Aorta (tissue), 5 donors: ENCODE data around the gene OR6J1. TPM values are rescaled to one million over a fixed set of nuclear protein-coding genes. Genes with fewer than 3 reads are reported as not detected.

Experiments
- ATAC-seq: fragments of 200-7000 bp; cut with Tn5 transposase; one replicate; pipeline ENCODE4 v1.9.1; 2022; ENCODE audit warnings: moderate library complexity; ENCODE audit not compliant: low FRiP score
- DNase-seq, 2 donors: peaks; one replicate each; pipeline ENCODE4 v3.0.0-alpha.2; 2020
- H3K27ac ChIP-seq, 2 donors: one replicate each; pipeline ENCODE4 v1.5.1; 2013; ENCODE audit warnings: low read length in 2 of 2, mild to moderate bottlenecking in 2 of 2, moderate library complexity in 2 of 2, control low read depth in 1 of 2, inconsistent platforms in 1 of 2, low read depth in 1 of 2
- H3K27me3 ChIP-seq, 2 donors: one replicate each; pipeline ENCODE4 v1.6.1; 2013; ENCODE audit warnings: control low read depth in 1 of 2, low read length in 1 of 2, mild to moderate bottlenecking in 1 of 2, moderate library complexity in 1 of 2; ENCODE audit not compliant: insufficient read depth in 2 of 2, control insufficient read depth in 1 of 2
- H3K36me3 ChIP-seq, 2 donors: one replicate each; pipeline ENCODE4 v1.6.1; 2013; ENCODE audit warnings: control low read depth in 1 of 2, low read length in 1 of 2, mild to moderate bottlenecking in 1 of 2; ENCODE audit not compliant: insufficient read depth in 2 of 2, control insufficient read depth in 1 of 2
- H3K4me1 ChIP-seq, 2 donors: one replicate each; pipeline ENCODE4 v1.6.1; 2013; ENCODE audit warnings: low read length in 2 of 2, control low read depth in 1 of 2, mild to moderate bottlenecking in 1 of 2, moderate library complexity in 1 of 2; ENCODE audit not compliant: insufficient read depth in 2 of 2, control insufficient read depth in 1 of 2
- H3K4me3 ChIP-seq, 2 donors: one replicate each; pipeline ENCODE4 v1.5.1; 2013; ENCODE audit warnings: low read length in 2 of 2, control low read depth in 1 of 2, mild to moderate bottlenecking in 1 of 2
- H3K9me3 ChIP-seq: one replicate; pipeline ENCODE4 v1.6.1; 2013; ENCODE audit warnings: mild to moderate bottlenecking, low read length; ENCODE audit not compliant: control insufficient read depth
- WGBS, 2 donors: extraction: QIAGEN DNeasy Blood & Tissue Kit; methylation state at CpG; one replicate each; pipeline ENCODE4 v1.1.7; 2013; 5-methylcytosine and 5-hydroxymethylcytosine counted together
- intact Hi-C, 2 donors: fragments of 100-400 bp; cut with DNase I; formaldehyde crosslinking; loops; one replicate each; pipeline versions ENCODE4 v1.14.2 to v1.15.0; 2022
- polyA plus RNA-seq, 2 donors: library from polyadenylated mRNA; stranded (reverse); fragments of 200-250 nt; gene quantifications; one replicate each; pipeline ENCODE4 v1.2.3, GENCODE V29; 2013
- total RNA-seq, 2 donors: library from RNA; stranded (reverse); fragmentation: NEBNext Ultra II Directional; extraction: Animal tissue kit (Norgen Biotek cat#: 25700); gene quantifications; one replicate each; pipeline ENCODE4 v1.2.1, GENCODE V29; 2021
- donor health status: healthy with polysubstance abuse.
- donor health status: Bipolar disorder and iron deficiency.
- donor health status: DM: no; HTN: no; CAD: no.
- donor health status: DM: no; HTN: no; CAD: no.
- donor health status: DM: yes; HTN: yes; CAD: no.

The OR6J1 gene
- total and polyA plus RNA-seq, 4 donors: not detected

- WGBS, 2 donors: 93 to 95% methylated on average over 2 of the region's 2 CpGs
- no peak overlapping the region for H3K4me3 ChIP-seq
- no peak for DNase-seq
- intact Hi-C loops: loop anchor here in 1 of 2 donors (1.0 kb wide), 1 partner anchor 38 kb away; no protein-coding TSS in a partner anchor
- H3K9me3 ChIP-seq: no peaks in the 10 kb centered on the region
- H3K36me3 ChIP-seq: peaks cover 4 to 15% of the 10 kb centered on the region in 2 donors
- no peak for ATAC-seq
- no peak overlapping the region for H3K27ac ChIP-seq
- H3K27me3 ChIP-seq: no peaks in the 10 kb centered on the region
- peaks cover 0 to 5% of the 10 kb centered on the region in 2 donors for H3K4me1 ChIP-seq
Observed at GRCh38 chr14:22610931-22611330, 33.2 kb downstream of the OR6J1 start.

GRCh38 chr14:22607291-22607690, 36.9 kb downstream of the OR6J1 start:
- Histone ChIP-seq H3K27me3 (no peaks in the 10 kb centered on the region), H3K36me3 (peaks cover 4 to 17% of the 10 kb centered on the region in 2 donors)
- WGBS, 2 donors: 85 to 90% methylated on average over 3 of the region's 3 CpGs

GRCh38 chr14:22606380-22606779, 37.8 kb downstream of the OR6J1 start:
- H3K4me1 ChIP-seq: no peaks in the 10 kb centered on the region
- H3K9me3 ChIP-seq: no peaks in the 10 kb centered on the region
- H3K4me3 ChIP-seq: no peak overlapping the region
- 91 to 95% methylated on average over 6 of the region's 6 CpGs for WGBS, 2 donors
- DNase-seq: no peak
- H3K27ac ChIP-seq: no peak overlapping the region
- no peaks in the 10 kb centered on the region for H3K27me3 ChIP-seq
- peaks cover 4 to 19% of the 10 kb centered on the region in 2 donors for H3K36me3 ChIP-seq
- no peak for ATAC-seq
- intact Hi-C loops: no loop called here

More at GRCh38 chr14:22607291-22607690, 36.9 kb downstream of the OR6J1 start:
- Histone ChIP-seq H3K4me3 (no peak overlapping the region), H3K9me3 (no peaks in the 10 kb centered on the region), H3K27ac (no peak overlapping the region), H3K4me1 (no peaks in the 10 kb centered on the region)
- intact Hi-C loops: no loop called here
- ATAC-seq: no peak
- DNase-seq: no peak

- Histone ChIP-seq H3K4me1 (no peaks in the 10 kb centered on the region), H3K9me3 (no peaks in the 10 kb centered on the region), H3K27me3 (no peaks in the 10 kb centered on the region), H3K4me3 (no peak overlapping the region), H3K27ac (no peak overlapping the region), H3K36me3 (peaks cover 0 to 10% of the 10 kb centered on the region in 2 donors)
- ATAC-seq: no peak
- intact Hi-C loops: no loop called here
- DNase-seq: no peak
Observed at GRCh38 chr14:22602862-22603261, 41.3 kb downstream of the OR6J1 start.

- DNase-seq: no peak
- intact Hi-C loops: no loop called here
- no peaks in the 10 kb centered on the region for H3K9me3 ChIP-seq
- H3K36me3 ChIP-seq: peaks cover 0 to 8% of the 10 kb centered on the region in 2 donors
- H3K4me3 ChIP-seq: no peak overlapping the region
- no peaks in the 10 kb centered on the region for H3K4me1 ChIP-seq
- no peak for ATAC-seq
- 92 to 96% methylated on average over 5 of the region's 5 CpGs for WGBS, 2 donors
- H3K27ac ChIP-seq: no peak overlapping the region
- H3K27me3 ChIP-seq: no peaks in the 10 kb centered on the region
Observed at GRCh38 chr14:22601996-22602395, 42.2 kb downstream of the OR6J1 start.

- H3K27me3 ChIP-seq: no peaks in the 10 kb centered on the region
- no peak overlapping the region for H3K27ac ChIP-seq
- peaks cover 0 to 8% of the 10 kb centered on the region in 2 donors for H3K36me3 ChIP-seq
- ATAC-seq (no peak), DNase-seq (no peak)
- H3K4me1 ChIP-seq: no peaks in the 10 kb centered on the region
- 94 to 96% methylated on average over 2 of the region's 2 CpGs for WGBS, 2 donors
- intact Hi-C loops: no loop called here
- no peak overlapping the region for H3K4me3 ChIP-seq
- no peaks in the 10 kb centered on the region for H3K9me3 ChIP-seq
Observed at GRCh38 chr14:22601456-22601855, 42.7 kb downstream of the OR6J1 start.

- H3K27me3 ChIP-seq: no peaks in the 10 kb centered on the region
- H3K27ac ChIP-seq: no peak overlapping the region
- ATAC-seq: no peak
- no peaks in the 10 kb centered on the region for H3K9me3 ChIP-seq
- H3K4me1 ChIP-seq: no peaks in the 10 kb centered on the region
- H3K4me3 ChIP-seq: no peak overlapping the region
- no peak for DNase-seq
- intact Hi-C loops: no loop called here
- H3K36me3 ChIP-seq: peaks cover 0 to 5% of the 10 kb centered on the region in 2 donors
Observed at GRCh38 chr14:22600027-22600426, 44.1 kb downstream of the OR6J1 start.

- DNase-seq (no peak), ATAC-seq (no peak)
- Histone ChIP-seq H3K9me3 (no peaks in the 10 kb centered on the region), H3K4me3 (peak overlapping the region; percentile 60 to 61), H3K27me3 (no peaks in the 10 kb centered on the region), H3K27ac (peak overlapping the region in 1 of 2 donors; percentile 55), H3K4me1 (no peaks in the 10 kb centered on the region), H3K36me3 (peaks cover 0 to 2% of the 10 kb centered on the region in 2 donors)
- intact Hi-C loops: no loop called here
- 71 to 78% methylated on average over 3 of the region's 3 CpGs for WGBS, 2 donors
Observed at GRCh38 chr14:22599349-22599748, 44.8 kb downstream of the OR6J1 start.

GRCh38 chr14:22598896-22599244, 45.3 kb downstream of the OR6J1 start:
- peak; percentile 87 for ATAC-seq
- WGBS, 2 donors: 2 to 3% methylated on average over 5 of the region's 5 CpGs
- intact Hi-C loops: no loop called here
- DNase-seq: no peak
- no peaks in the 10 kb centered on the region for H3K9me3 ChIP-seq
- H3K4me1 ChIP-seq: no peaks in the 10 kb centered on the region
- H3K27ac ChIP-seq: peak overlapping the region in 1 of 2 donors; percentile 76
- no peaks in the 10 kb centered on the region for H3K27me3 ChIP-seq
- H3K4me3 ChIP-seq: peak overlapping the region; percentile 60 to 61
- peaks cover 0 to 2% of the 10 kb centered on the region in 2 donors for H3K36me3 ChIP-seq
